Heart left ventricle (tissue), 13 donors: Measurements from ENCODE around the gene MATN1.

Experiments used
- POLR2A ChIP-seq, 2 donors: fragments of 450-650 bp; IDR thresholded peaks; one replicate each; pipeline ENCODE4 v1.6.1; 2017; ENCODE audit warnings: antibody characterized with exemption in 2 of 2, mild to moderate bottlenecking in 2 of 2, moderate library complexity in 2 of 2
- TF ChIP-seq, protein P1 (sequence below), 12 donors: fragments of 200-600 bp; sonication (generic) in 4 of 12; IDR thresholded peaks; one replicate each; pipeline versions ENCODE4 v1.5.0 to v1.8.0; 2018 to 2022; ENCODE audit warnings: antibody characterized with exemption in 12 of 12, mild to moderate bottlenecking in 5 of 12
- donor health status: ischemic (EF 13 %, LVEDD 7.1; RV severe dilation, severe dysfunction).
- donor health status: DM: no; HTN: yes; CAD: no.
- donor health status: DM: no; HTN: no; CAD: no.
- donor health status: ischemic (EF 25% LVEDD 6.9; RV normal size, moderate dysfunction).
- donor health status: ischemic (EF 25% LVEDD 5.7; RV mildly dilated, moderate dysfunction).
- donor health status: ischemic (EF 35%, LVEDD 5.7; RV mildly dilated, moderate dysfunction).
- donor health status: nonischemic (EF 11% LVEDD 7.7; RV severe dilation, severe dysfunction).
- donor health status: DM: yes; HTN: yes; CAD: no.
- donor health status: PGD.
- donor health status: ischemic (EF 29% LVEDD 5.4; RV normal size, mild dysfunction).
- donor health status: nonischemic (EF 23%, LVEDD 6.1; RV moderate dilation, normal function).

GRCh38 chr1:30759718-30760281, 36.4 kb upstream of the MATN1 start:
- TF ChIP-seq, protein P1, sequence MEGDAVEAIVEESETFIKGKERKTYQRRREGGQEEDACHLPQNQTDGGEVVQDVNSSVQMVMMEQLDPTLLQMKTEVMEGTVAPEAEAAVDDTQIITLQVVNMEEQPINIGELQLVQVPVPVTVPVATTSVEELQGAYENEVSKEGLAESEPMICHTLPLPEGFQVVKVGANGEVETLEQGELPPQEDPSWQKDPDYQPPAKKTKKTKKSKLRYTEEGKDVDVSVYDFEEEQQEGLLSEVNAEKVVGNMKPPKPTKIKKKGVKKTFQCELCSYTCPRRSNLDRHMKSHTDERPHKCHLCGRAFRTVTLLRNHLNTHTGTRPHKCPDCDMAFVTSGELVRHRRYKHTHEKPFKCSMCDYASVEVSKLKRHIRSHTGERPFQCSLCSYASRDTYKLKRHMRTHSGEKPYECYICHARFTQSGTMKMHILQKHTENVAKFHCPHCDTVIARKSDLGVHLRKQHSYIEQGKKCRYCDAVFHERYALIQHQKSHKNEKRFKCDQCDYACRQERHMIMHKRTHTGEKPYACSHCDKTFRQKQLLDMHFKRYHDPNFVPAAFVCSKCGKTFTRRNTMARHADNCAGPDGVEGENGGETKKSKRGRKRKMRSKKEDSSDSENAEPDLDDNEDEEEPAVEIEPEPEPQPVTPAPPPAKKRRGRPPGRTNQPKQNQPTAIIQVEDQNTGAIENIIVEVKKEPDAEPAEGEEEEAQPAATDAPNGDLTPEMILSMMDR (IDR thresholded peaks at IDR 0.05), result no peak
- TF ChIP-seq POLR2A (IDR thresholded peaks at IDR 0.05), result no peak
